Activated naive CD4-positive, alpha-beta T cell treated with anti-CD3 and anti-CD28 coated beads, Interleukin-2, amount 50 U/mL, for 24 hours (primary cell): ENCODE data around the gene EOGT.

Source experiments
- H3K27ac Mint-ChIP-seq: one replicate; pipeline ENCODE4 v1.8.0; 2021; ENCODE audit warnings: mild to moderate bottlenecking, mixed read lengths
- H3K27me3 Mint-ChIP-seq: one replicate; pipeline ENCODE4 v1.8.0; 2021; ENCODE audit warnings: mixed read lengths
- H3K36me3 Mint-ChIP-seq: one replicate; pipeline ENCODE4 v1.8.0; 2021; ENCODE audit warnings: mixed read lengths
- H3K4me1 Mint-ChIP-seq: one replicate; pipeline ENCODE4 v1.8.0; 2021; ENCODE audit warnings: mixed read lengths
- H3K4me3 Mint-ChIP-seq: one replicate; pipeline ENCODE4 v1.8.0; 2021; ENCODE audit warnings: mild to moderate bottlenecking, mixed read lengths
- H3K9me3 Mint-ChIP-seq: one replicate; pipeline ENCODE4 v1.8.0; 2021; ENCODE audit warnings: mixed read lengths

EOGT gene

GRCh38 chr3:68945225-68945624, 68.3 kb downstream of the EOGT start:
- H3K9me3 Mint-ChIP-seq, result no peaks in the 10 kb centered on the region
- peaks cover 10% of the 10 kb centered on the region for H3K27me3 Mint-ChIP-seq
- no peaks in the 10 kb centered on the region for H3K4me1 Mint-ChIP-seq
- no peak overlapping the region for H3K27ac Mint-ChIP-seq
- no peak overlapping the region for H3K4me3 Mint-ChIP-seq
- H3K36me3 Mint-ChIP-seq, result no peaks in the 10 kb centered on the region

GRCh38 chr3:68943753-68944500, 69.6 kb downstream of the EOGT start:
- Mint-ChIP-seq H3K4me1 (no peaks in the 10 kb centered on the region), H3K9me3 (no peaks in the 10 kb centered on the region), H3K27ac (no peak overlapping the region), H3K36me3 (no peaks in the 10 kb centered on the region), H3K27me3 (peaks cover 13% of the 10 kb centered on the region), H3K4me3 (no peak overlapping the region)

- no peak overlapping the region for H3K27ac Mint-ChIP-seq
- no peaks in the 10 kb centered on the region for H3K36me3 Mint-ChIP-seq
- no peaks in the 10 kb centered on the region for H3K4me1 Mint-ChIP-seq
- H3K27me3 Mint-ChIP-seq, result peaks cover 19% of the 10 kb centered on the region
- no peak overlapping the region for H3K4me3 Mint-ChIP-seq
- no peaks in the 10 kb centered on the region for H3K9me3 Mint-ChIP-seq
Measured at GRCh38 chr3:68941055-68941454, 72.4 kb downstream of the EOGT start.

GRCh38 chr3:68936856-68937255, 76.6 kb downstream of the EOGT start:
- Mint-ChIP-seq H3K9me3 (no peaks in the 10 kb centered on the region), H3K27ac (no peak overlapping the region), H3K4me1 (no peaks in the 10 kb centered on the region), H3K27me3 (peaks cover 37% of the 10 kb centered on the region), H3K4me3 (no peak overlapping the region), H3K36me3 (no peaks in the 10 kb centered on the region)

GRCh38 chr3:68935778-68936177, 77.7 kb downstream of the EOGT start:
- no peak overlapping the region for H3K4me3 Mint-ChIP-seq
- no peaks in the 10 kb centered on the region for H3K9me3 Mint-ChIP-seq
- H3K36me3 Mint-ChIP-seq, result no peaks in the 10 kb centered on the region
- peaks cover 38% of the 10 kb centered on the region for H3K27me3 Mint-ChIP-seq
- no peak overlapping the region for H3K27ac Mint-ChIP-seq
- H3K4me1 Mint-ChIP-seq, result peaks cover 7% of the 10 kb centered on the region

- no peaks in the 10 kb centered on the region for H3K36me3 Mint-ChIP-seq
- H3K9me3 Mint-ChIP-seq, result no peaks in the 10 kb centered on the region
- peaks cover 8% of the 10 kb centered on the region for H3K4me1 Mint-ChIP-seq
- H3K27ac Mint-ChIP-seq, result no peak overlapping the region
- no peak overlapping the region for H3K4me3 Mint-ChIP-seq
- peaks cover 49% of the 10 kb centered on the region for H3K27me3 Mint-ChIP-seq
Measured at GRCh38 chr3:68931406-68932149, 81.9 kb downstream of the EOGT start.
